Measurements from ENCODE around the gene MRPL37.
"Not testable (repeated sequence)": the region's sequence is repeated elsewhere in the genome, so short reads cannot be mapped to it uniquely, and the experiment has no call there.

MRPL37 gene

DNA sequence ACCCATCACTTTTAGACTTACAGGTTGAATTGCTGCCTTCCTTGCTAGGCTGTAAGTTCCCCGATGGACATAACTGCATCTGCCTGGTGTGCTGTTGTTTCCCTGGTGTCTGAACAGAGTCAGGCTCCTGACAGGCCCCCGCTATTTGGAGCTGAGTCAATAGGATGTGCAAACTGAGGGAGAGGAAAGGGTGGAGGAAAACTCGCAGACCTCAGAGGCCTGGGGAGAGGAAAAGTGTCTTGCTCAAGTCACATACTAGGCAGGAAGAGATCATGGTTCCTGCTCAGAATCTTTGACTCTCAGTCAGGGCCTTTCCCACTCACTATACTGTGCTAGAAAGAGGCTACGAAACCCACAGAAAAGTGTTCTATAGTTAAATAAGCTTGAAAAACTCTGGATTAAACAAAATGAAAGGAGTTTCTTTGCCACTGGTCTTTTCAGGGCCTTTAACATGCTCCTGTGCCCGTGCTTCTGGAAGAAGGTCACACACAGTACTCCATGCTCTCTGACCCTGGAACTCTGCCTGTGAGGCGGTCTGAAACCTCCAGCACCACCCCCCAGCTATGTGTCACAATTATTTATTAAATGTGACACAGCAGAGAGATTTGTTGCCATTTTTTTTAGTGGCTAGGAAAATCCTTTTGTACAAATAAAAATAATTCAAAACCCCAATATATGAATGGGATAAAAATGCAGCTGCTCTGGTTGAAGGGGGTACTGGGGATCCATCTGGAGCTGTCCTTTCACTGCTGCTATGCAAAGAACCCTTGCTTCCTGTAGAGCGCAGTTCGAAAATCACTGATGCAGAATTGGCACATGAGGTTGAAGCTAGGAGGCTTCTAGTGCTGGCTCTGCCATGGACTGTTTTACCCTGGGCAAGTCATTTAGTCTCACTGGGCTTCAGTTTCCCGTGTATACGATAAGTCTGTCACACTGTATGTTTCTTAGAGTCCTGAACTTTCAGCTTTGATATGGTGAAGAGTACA, 27.1 kb upstream of the MRPL37 start:
- DNase-seq (ENCODE audit: low read depth in 2 of 2) = no peak

DNA sequence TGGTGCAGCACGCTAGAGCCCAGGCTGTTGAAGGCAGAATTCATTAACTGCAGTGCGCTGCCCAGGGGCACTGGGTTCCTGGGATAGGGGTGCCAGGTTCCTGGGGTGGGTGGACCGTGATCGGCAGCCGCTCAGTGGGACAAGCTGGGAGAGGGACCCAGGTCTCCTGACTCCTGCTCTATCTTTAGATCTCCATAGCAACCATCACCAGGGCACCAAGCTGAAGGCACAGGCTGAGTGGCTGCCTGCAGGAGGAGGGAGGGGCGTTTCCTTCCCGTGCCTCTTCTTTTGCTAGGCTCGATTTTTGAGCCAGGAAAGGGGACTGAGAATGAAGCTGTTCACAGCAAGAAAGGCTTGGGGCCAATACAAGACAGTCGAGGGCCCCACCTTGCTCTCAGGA, 26.3 kb upstream of the MRPL37 start:
- DNase-seq (ENCODE audit: low read depth in 2 of 2) = no peak

GRCh38 chr1:54174106-54174505, 25.9 kb upstream of the MRPL37 start:
- no peak for DNase-seq (ENCODE audit: low read depth in 2 of 2)

GRCh38 chr1:54176621-54177327, 23.2 kb upstream of the MRPL37 start:
- no peak for DNase-seq (ENCODE audit: low read depth in 2 of 2)

DNA sequence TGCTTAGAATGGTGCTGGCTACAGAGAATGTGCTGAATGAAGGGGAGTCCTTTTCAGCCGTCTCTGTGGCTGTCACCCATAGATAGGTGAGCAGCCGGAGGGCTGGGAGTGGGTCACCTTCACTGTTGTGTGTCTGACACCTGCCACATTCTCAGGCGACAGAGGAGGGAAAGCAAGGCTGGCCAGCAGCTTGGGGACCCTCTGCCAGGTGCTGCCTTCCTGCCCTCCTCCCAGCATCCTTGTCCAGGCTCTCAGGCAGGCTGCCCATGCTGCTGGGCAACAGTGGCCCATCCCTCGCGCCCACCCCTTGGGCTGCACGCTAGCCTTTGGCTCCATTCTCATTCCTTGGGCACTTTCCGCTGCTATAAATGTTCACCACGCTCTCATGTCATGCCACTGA, 22.2 kb upstream of the MRPL37 start:
- DNase-seq (ENCODE audit: low read depth in 2 of 2) = no peak

- DNase-seq (ENCODE audit: low read depth in 2 of 2) = no peak
Observed at GRCh38 chr1:54178296-54179070, 21.5 kb upstream of the MRPL37 start.

- no peak for DNase-seq (ENCODE audit: low read depth in 2 of 2)
Observed at GRCh38 chr1:54180701-54181360, 19.1 kb upstream of the MRPL37 start.

DNA sequence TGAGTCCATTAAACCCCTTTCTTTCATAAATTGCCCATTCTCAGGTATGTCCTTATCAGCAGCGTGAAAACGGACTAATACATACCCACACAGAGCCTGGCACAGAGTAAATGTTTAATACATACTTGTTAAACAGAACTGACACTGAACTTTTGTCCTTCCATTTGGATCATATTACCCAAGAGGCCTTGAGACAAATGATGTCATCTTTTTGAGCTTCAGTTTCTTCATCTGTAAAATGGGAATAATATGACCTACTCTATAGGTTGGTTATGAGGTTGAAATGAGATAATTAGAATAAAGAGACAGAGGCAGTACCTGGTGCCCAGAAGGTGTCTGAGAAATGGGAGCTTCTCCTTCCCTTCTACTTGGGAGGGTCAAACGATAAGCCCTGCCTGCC, 13.9 kb upstream of the MRPL37 start:
- no peak for DNase-seq (ENCODE audit: low read depth in 2 of 2)

- DNase-seq (ENCODE audit: low read depth in 2 of 2) = no peak
Observed at GRCh38 chr1:54188291-54188690, 11.7 kb upstream of the MRPL37 start.

DNA sequence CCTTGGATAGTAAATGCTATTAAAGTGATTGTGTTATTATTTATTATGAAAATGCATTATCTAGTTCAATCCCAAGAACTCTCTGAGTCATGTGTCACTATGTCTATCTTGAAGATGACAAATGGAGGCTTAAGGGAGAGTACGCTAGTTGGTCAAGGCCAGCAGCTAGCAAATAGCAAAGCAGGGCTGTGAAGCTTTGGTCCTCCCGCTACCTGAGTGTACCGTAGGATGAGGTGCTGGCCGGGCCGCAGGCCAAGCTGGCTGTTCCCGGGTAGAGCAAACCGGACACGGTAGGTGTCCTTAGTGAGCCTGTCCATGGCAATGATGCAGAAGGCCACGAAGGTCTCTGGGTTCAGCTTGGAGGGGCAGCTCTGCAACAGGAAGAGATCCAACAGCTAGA, 9.4 kb upstream of the MRPL37 start:
- no peak for DNase-seq (ENCODE audit: low read depth in 2 of 2)

- no peak for DNase-seq (ENCODE audit: low read depth in 2 of 2)
Observed at GRCh38 chr1:54191525-54191924, 8.4 kb upstream of the MRPL37 start.

DNA sequence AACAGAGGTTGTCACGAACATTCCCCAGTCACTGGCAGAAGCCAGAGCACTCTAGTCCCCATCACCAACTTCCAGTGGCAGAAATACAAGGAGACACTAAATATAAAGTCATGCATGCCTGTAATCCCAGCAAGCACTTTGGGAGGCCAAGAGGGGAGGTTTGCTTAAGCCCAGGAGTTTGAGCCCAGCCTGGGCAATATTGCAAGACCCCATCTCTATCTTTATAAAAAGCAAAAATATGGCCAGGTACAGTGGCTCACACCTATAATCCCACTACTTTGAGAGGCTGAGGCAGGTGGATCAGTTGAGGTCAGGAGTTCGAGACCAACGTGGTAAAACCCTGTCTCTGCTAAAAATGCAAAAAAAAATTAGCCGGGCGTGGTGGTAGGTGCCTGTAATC, 6.5 kb upstream of the MRPL37 start:
- no peak for DNase-seq (ENCODE audit: low read depth in 2 of 2)

DNA sequence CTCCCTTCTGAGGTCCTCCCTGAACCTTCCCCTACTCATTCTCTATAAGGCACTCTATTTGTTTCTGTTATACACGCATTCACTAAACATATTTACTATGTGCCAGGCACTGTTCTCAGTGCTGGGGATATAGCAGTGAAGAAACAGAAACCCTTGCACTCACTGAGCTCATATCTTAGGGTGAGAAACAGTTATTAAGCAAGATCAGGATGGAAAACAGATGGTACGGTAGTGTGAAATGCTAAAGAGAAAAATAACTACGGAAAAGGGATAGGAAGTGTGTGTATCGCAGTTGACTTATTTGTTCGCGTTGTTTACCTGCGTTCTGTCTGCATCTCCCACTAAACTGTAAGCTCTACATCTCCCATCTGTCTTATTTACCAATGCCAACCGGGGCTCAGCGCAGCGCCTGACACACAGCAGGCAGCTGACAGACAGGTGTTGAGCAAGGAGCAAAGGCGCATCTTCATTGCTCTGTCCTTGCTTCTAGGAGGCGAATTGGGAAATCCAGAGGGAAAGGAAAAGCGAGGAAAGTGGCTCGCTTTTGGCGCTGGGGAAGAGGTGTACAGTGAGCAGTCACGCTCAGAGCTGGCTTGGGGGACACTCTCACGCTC, 709 bp upstream of the MRPL37 start:
- DNase-seq (ENCODE audit: low read depth in 2 of 2) = no peak

DNA sequence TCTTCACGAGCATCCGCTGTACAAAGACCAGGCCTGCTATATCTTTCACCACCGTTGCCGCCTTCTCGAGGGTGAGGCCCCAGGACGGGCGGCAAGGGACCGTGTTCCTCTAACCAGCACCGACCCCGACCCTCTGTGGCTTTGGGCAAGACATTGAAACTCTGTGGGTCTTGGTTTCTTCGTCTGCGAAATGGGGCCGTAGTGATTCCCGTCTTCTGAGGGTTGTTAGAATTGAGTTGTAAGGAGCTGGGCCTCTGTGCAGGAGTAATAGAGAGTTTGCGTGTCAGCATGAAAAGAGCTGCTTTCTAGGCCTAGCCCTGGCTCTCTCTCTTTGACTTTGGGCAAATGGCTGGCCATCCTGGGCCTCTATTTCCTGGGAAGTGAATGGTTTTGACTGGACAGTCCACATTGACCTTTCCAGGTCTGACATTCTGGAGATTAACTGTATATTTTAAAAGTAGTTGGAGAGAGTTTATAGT, 591 bp downstream of the MRPL37 start:
- DNase-seq (ENCODE audit: low read depth in 2 of 2) = peak in 1 of 2 experiments; percentile 6

GRCh38 chr1:54204199-54204598, 4.2 kb downstream of the MRPL37 start:
- no peak for DNase-seq (ENCODE audit: low read depth in 2 of 2)

- no peak for DNase-seq (ENCODE audit: low read depth in 2 of 2)
Observed at GRCh38 chr1:54207287-54207686, 7.3 kb downstream of the MRPL37 start.

DNA sequence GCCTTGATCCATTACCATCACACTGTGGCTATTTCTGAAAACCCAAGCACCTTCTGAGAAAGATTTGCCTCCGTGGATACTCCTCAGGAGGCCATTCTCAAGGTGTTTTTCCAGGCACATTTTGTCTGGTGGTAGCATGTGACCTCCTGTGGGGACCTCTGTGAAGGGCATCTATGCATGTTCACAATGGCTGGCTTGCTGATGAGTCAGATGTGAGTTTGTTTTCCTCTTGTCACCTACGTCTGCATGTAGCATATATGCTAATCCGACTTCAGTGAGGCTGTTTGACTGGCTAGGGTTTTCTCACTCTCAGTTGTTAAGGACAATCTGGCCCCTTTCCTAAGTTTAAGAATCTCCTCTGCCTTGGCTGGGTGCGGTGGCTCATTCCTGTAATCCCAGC, 7.9 kb downstream of the MRPL37 start:
- not testable (repeated sequence) for DNase-seq (ENCODE audit: low read depth in 2 of 2)

DNA sequence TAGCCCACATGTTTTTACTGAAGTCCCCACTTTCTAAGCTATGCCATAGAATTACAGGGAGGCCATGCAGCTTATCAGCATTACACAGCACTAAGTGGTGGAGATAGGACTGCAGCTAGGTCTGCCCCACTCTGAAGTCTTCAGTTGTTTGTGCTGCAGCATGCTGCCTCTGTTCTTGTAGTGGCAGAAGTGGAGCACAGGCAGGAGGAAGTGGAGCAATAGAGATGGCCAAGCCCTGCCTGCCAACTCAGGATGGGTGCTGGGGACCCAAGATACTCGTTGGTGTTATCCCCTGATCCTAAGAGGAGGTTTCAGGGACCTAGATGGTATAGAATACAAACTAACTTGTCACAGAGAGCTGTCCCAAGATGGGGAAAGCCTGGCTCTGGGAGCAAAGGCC, 12.9 kb downstream of the MRPL37 start:
- no peak for DNase-seq (ENCODE audit: low read depth in 2 of 2)

- DNase-seq (ENCODE audit: low read depth in 2 of 2) = no peak
Observed at GRCh38 chr1:54215523-54215922, 15.6 kb downstream of the MRPL37 start.

DNA sequence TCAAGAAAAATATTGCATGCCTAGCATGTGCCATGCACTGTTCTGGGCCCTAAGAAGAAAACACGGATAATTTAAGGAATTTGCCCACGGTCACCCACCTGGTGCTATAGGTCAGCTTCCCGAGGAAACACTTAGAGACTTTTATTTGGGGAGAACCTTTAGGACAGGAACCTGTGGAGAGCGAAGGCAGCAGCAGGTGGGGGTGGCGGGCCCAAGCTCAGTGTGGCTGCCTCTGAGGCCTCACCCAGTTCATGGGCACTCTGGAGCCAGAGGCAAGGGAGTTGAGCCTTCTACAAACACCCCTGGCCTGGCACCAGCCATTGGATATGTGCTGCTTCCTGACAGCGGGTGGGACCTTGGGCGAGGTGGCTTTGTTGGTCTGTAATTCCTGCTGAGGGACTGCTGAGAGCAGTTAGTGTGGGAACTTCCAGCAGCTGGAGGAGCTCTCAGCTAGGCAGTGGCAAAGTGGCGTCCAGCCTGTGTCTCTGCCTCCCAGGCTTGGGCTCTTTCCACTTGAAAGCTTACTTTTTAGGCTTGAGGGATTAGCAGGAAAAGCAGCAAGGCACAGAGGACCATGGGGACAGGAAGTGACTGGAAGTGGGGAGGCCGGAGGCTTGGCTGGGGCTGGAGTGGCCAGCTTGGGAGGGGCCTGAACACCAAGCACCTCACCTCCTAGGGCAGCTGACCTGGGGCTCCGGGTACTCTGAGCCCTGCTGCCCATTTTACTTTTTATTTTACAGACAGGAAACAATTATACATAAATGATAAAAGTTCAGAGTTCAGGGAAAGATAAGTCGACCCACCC, 19.1 kb downstream of the MRPL37 start:
- DNase-seq (ENCODE audit: low read depth in 2 of 2) = no peak
